OCI-LY7 (cell line): ENCODE results near the gene TXNDC12. TPM values are rescaled to one million over a fixed set of nuclear protein-coding genes. Genes with fewer than 3 reads are reported as not detected.
A peak's percentile ranks its signal among the peaks of the same experiment; 100 is the strongest.

ENCODE experiments used
- BruUV-seq: library from RNA; stranded (reverse); fragments of 400-500 nt; replicated peaks from 2 replicates; lab custom pipeline; 2021; lab: Mats Ljungman, UMichigan
- CTCF ChIA-PET: fragments of 300-600 bp; sonication (Branson Sonifier 250); formaldehyde crosslinking; loops from one replicate; lab custom pipeline; 2022; ENCODE audit warnings: antibody characterized with exemption; ENCODE audit not compliant: unreplicated experiment; lab: Charles Lee
- POLR2A ChIA-PET: fragments of 300-600 bp; sonication (Branson Sonifier 250); formaldehyde crosslinking; loops from one replicate; lab custom pipeline; 2022; ENCODE audit warnings: antibody characterized with exemption; lab: Charles Lee
- DNase-seq: peaks from one replicate; pipeline ENCODE4 v3.0.0-alpha.2; 2015; ENCODE audit warnings: low spot score
- H2AFZ ChIP-seq: fragments of 200-600 bp; sonication (generic), shearing (Covaris generic); 2 replicates; pipeline ENCODE4 v1.6.1; 2014; ENCODE audit warnings: mild to moderate bottlenecking, antibody characterized with exemption, low read length, moderate library complexity
- H3K27ac ChIP-seq: fragments of 200-600 bp; sonication (generic); 2 replicates; pipeline ENCODE4 v1.5.1; 2014; ENCODE audit warnings: mixed run types, low read depth, mild to moderate bottlenecking, moderate library complexity, low read length, inconsistent platforms; ENCODE audit not compliant: poor library complexity, severe bottlenecking
- H3K36me3 ChIP-seq: fragments of 200-600 bp; sonication (generic); 2 replicates; pipeline ENCODE4 v1.6.1; 2014; ENCODE audit warnings: mild to moderate bottlenecking, antibody characterized with exemption, low read length, moderate library complexity, mixed read lengths; ENCODE audit not compliant: insufficient read depth
- H3K4me1 ChIP-seq: fragments of 200-600 bp; sonication (generic); 2 replicates; pipeline ENCODE4 v1.5.1; 2014; ENCODE audit warnings: mild to moderate bottlenecking, low read length; ENCODE audit not compliant: insufficient read depth, poor library complexity, severe bottlenecking
- H3K4me2 ChIP-seq: fragments of 200-600 bp; sonication (generic); 2 replicates; pipeline ENCODE4 v1.6.1; 2014; ENCODE audit warnings: mild to moderate bottlenecking, low read length
- H3K4me3 ChIP-seq: fragments of 200-600 bp; sonication (generic); 2 replicates; pipeline ENCODE4 v1.5.1; 2014; ENCODE audit warnings: mild to moderate bottlenecking, low read depth, low read length; ENCODE audit not compliant: poor library complexity, severe bottlenecking
- H3K79me2 ChIP-seq: fragments of 200-600 bp; sonication (generic); 2 replicates; pipeline ENCODE4 v1.6.1; 2016; ENCODE audit warnings: low read depth, mild to moderate bottlenecking, low read length, moderate library complexity, mixed read lengths; ENCODE audit not compliant: insufficient read depth
- H3K9me2 ChIP-seq: fragments of 200-600 bp; sonication (generic); 2 replicates; pipeline ENCODE4 v1.6.1; 2016; ENCODE audit warnings: mild to moderate bottlenecking, low read length, mixed read lengths; ENCODE audit not compliant: insufficient read depth
- H3K9me3 ChIP-seq: fragments of 200-600 bp; sonication (generic); 2 replicates; pipeline ENCODE4 v1.6.1; 2014; ENCODE audit warnings: mild to moderate bottlenecking, mixed run types, low read length, mixed read lengths
- H4K20me1 ChIP-seq: fragments of 200-600 bp; sonication (generic); 2 replicates; pipeline ENCODE4 v1.6.1; 2014; ENCODE audit warnings: mild to moderate bottlenecking, antibody characterized with exemption, low read length, moderate library complexity, mixed read lengths; ENCODE audit not compliant: insufficient read depth
- EZH2phosphoT487 ChIP-seq: fragments of 200-600 bp; sonication (generic); IDR thresholded peaks from 2 replicates; pipeline ENCODE4 v1.6.1; 2018; ENCODE audit warnings: low read depth, borderline replicate concordance, mild to moderate bottlenecking, mixed run types, antibody characterized with exemption, low read length, moderate library complexity, mixed read lengths
- intact Hi-C: fragments of 100-400 bp; cut with micrococcal nuclease; formaldehyde crosslinking; loops from one replicate; pipeline ENCODE4 v1.10.0; 2022; ENCODE audit not compliant: unreplicated experiment
- total RNA-seq, 2 experiments: library from RNA; depleted of rRNA in 1 of 2; stranded (reverse); fragments of >200 nt in 1 of 2; shearing (Covaris generic) in 1 of 2; gene quantifications; 2 replicates each; pipeline ENCODE4 v1.2.3, GENCODE V29; 2014 to 2022
- TF ChIP-seq, protein P1 (sequence below): fragments of 200-600 bp; sonication (generic); conservative IDR thresholded peaks from 2 replicates; pipeline ENCODE4 v1.5.1; 2014; ENCODE audit warnings: mild to moderate bottlenecking, antibody characterized with exemption, low read length, moderate library complexity, mixed read lengths

TXNDC12 gene
- total RNA-seq, 2 experiments from 2014 or later: 26.6 to 40.5 TPM

DNA sequence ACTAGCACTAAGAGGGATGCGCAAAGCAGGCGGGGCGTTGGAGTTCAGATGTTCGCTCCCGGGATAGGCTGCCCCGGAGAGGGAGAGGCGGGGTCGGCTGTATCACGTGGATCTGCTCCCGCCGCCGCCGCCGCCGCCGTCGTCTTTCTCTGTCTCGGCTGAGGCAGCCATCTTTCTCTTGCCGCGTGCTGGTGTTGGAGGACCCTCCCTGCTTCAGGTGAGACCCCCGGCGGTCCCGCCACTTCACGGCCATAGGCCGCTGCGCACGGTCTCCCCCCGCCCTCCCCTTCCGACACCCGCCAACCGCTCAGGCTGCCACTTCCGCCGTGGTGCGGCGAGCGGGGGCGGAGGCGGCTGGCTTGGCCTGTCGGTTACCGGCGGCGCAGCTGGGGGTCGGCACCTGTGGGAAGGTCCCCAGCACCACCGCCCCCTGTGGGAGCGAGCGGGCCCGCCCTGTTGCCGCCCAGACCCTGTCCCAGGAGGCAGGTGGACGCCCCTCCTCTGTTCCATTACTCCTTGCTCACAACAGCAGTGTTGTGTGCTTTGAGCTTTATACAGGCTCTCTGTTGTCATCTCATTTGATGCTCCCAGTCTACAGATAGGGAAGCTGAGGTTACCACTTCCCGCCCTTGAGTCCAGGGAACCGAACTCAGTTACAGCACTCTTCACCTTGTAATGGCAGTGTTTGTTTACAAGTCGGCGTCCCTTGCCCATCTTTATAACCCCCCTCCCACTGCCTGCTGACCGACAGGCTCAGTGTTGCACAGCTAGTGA is 1.4 kb upstream of the TXNDC12 start, which contains the start of gene BTF3L4:
Gene BTF3L4 (plus strand): TSS at position 133 of the 774 bp plus-strand sequence. CDS start 3,553 bp downstream, outside the sequence.
- POLR2A ChIA-PET: interaction anchor here (0.6 to 2.0 kb wide), 7 partner anchors 11 to 177 kb away, joined by 3 to 14 read pairs (median 4); partner anchors contain the start of gene KTI12
- Histone ChIP-seq H3K4me2 (peak within 1 kb of the TSS; percentile 97), H4K20me1 (peaks cover 31% of the 10 kb centered on the region; the same call in 1 of the 2 replicates), H3K36me3 (peaks cover 49% of the 10 kb centered on the region), H2AFZ (peak within 1 kb of the TSS; percentile 90), H3K27ac (peak within 1 kb of the TSS; percentile 80), H3K9me3 (no peaks in the 10 kb centered on the region), H3K79me2 (peaks cover 70% of the 10 kb centered on the region), H3K4me1 (peaks cover 38% of the 10 kb centered on the region), H3K4me3 (peak within 1 kb of the TSS; percentile 96), H3K9me2 (no peaks in the 10 kb centered on the region)
- intact Hi-C loops: loop anchor here (1.0 to 10.0 kb wide), 5 partner anchors 23 to 1778 kb away; partner anchors contain the start of genes KTI12, LRP8 and NDC1
- BruUV-seq: no TSS peak
- TF ChIP-seq EZH2phosphoT487: no peak
- TF ChIP-seq, protein P1, sequence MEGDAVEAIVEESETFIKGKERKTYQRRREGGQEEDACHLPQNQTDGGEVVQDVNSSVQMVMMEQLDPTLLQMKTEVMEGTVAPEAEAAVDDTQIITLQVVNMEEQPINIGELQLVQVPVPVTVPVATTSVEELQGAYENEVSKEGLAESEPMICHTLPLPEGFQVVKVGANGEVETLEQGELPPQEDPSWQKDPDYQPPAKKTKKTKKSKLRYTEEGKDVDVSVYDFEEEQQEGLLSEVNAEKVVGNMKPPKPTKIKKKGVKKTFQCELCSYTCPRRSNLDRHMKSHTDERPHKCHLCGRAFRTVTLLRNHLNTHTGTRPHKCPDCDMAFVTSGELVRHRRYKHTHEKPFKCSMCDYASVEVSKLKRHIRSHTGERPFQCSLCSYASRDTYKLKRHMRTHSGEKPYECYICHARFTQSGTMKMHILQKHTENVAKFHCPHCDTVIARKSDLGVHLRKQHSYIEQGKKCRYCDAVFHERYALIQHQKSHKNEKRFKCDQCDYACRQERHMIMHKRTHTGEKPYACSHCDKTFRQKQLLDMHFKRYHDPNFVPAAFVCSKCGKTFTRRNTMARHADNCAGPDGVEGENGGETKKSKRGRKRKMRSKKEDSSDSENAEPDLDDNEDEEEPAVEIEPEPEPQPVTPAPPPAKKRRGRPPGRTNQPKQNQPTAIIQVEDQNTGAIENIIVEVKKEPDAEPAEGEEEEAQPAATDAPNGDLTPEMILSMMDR: peak; percentile 26; the same call in 1 of the 2 replicates
- CTCF ChIA-PET: interaction anchor here (1.1 kb wide), 1 partner anchor 177 kb away, joined by 3 read pairs; no protein-coding TSS in a partner anchor
- peak; percentile 95 for DNase-seq

DNA sequence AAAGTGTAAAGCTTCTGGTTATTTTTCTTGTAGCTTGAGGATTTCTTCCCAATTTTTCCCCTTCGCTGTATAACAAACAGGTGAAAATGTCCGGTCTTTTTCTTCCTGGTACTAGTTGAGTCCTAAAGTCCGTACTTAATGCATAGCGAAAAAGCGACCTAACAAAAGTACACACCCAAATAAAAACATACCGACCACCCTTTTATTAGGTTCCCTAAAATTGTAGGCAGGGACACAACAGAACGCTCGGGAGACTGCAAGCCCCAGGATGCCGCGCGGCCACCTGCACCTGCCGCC is 823 bp upstream of the TXNDC12 start:
- Histone ChIP-seq H3K4me2 (peak overlapping the region; percentile 97), H3K4me1 (peaks cover 38% of the 10 kb centered on the region), H3K27ac (peak overlapping the region; percentile 80), H3K9me2 (no peaks in the 10 kb centered on the region), H3K36me3 (peaks cover 47% of the 10 kb centered on the region), H2AFZ (peak overlapping the region; percentile 90), H4K20me1 (peaks cover 31% of the 10 kb centered on the region; the same call in 1 of the 2 replicates), H3K9me3 (no peaks in the 10 kb centered on the region), H3K79me2 (peaks cover 69% of the 10 kb centered on the region), H3K4me3 (peak overlapping the region; percentile 96)
- DNase-seq: no peak
- TF ChIP-seq EZH2phosphoT487: no peak
- TF ChIP-seq, protein P1: no peak
- intact Hi-C loops: loop anchor here (1.0 to 10.0 kb wide), 5 partner anchors 23 to 1779 kb away; partner anchors contain the start of genes KTI12, LRP8 and NDC1
- ChIA-PET POLR2A (interaction anchor here (0.8 to 2.0 kb wide), 6 partner anchors 10 to 176 kb away, joined by 3 to 14 read pairs (median 4); partner anchors contain the start of gene KTI12), CTCF (interaction anchor here (1.1 kb wide), 1 partner anchor 176 kb away, joined by 3 read pairs; no protein-coding TSS in a partner anchor)
- no TSS peak for BruUV-seq
